Measurements from ENCODE around the gene VSX2.

Gene VSX2

GRCh38 chr14:74245292-74245691 is 6.0 kb downstream of the VSX2 start:
- no peak overlapping the region for H3K4me3 ChIP-seq (replicated peaks; ENCODE audit: low read depth, low read length)
- no peak for TF ChIP-seq CTCF (IDR thresholded peaks at IDR 0.05; ENCODE audit: low read depth, low read length, missing control alignments)

GRCh38 chr14:74246542-74246941 is 7.3 kb downstream of the VSX2 start:
- TF ChIP-seq CTCF (IDR thresholded peaks at IDR 0.05; ENCODE audit: low read depth, low read length, missing control alignments) = no peak
- DNase-seq (ENCODE audit: extremely low read depth, low read depth) = no peak
- H3K4me3 ChIP-seq (replicated peaks; ENCODE audit: low read depth, low read length) = no peak overlapping the region

More at GRCh38 chr14:74245292-74245691, 6.0 kb downstream of the VSX2 start:
- no peak for DNase-seq (ENCODE audit: extremely low read depth, low read depth)

- no peak for TF ChIP-seq CTCF (IDR thresholded peaks at IDR 0.05; ENCODE audit: low read depth, low read length, missing control alignments)
- H3K4me3 ChIP-seq (replicated peaks; ENCODE audit: low read depth, low read length) = no peak overlapping the region
- no peak for DNase-seq (ENCODE audit: extremely low read depth, low read depth)
Observed at GRCh38 chr14:74248017-74248416, 8.8 kb downstream of the VSX2 start.

GRCh38 chr14:74249433-74250375 is 10.5 kb downstream of the VSX2 start:
- TF ChIP-seq CTCF (IDR thresholded peaks at IDR 0.05; ENCODE audit: low read depth, low read length, missing control alignments) = no peak
- no peak for DNase-seq (ENCODE audit: extremely low read depth, low read depth)
- no peak overlapping the region for H3K4me3 ChIP-seq (replicated peaks; ENCODE audit: low read depth, low read length)

- DNase-seq (ENCODE audit: extremely low read depth, low read depth) = no peak
- TF ChIP-seq CTCF (IDR thresholded peaks at IDR 0.05; ENCODE audit: low read depth, low read length, missing control alignments) = no peak
- no peak overlapping the region for H3K4me3 ChIP-seq (replicated peaks; ENCODE audit: low read depth, low read length)
Observed at GRCh38 chr14:74255281-74255680, 16.0 kb downstream of the VSX2 start.

- DNase-seq (ENCODE audit: extremely low read depth, low read depth) = no peak
- peak; percentile 76 for TF ChIP-seq CTCF (IDR thresholded peaks at IDR 0.05; ENCODE audit: low read depth, low read length, missing control alignments)
Observed at GRCh38 chr14:74257078-74257940, 18.1 kb downstream of the VSX2 start.

More at GRCh38 chr14:74257078-74257940, 18.1 kb downstream of the VSX2 start:
- H3K4me3 ChIP-seq (replicated peaks; ENCODE audit: low read depth, low read length) = peak overlapping the region; percentile 47
